Suppressor macrophage (primary cell): ENCODE results near the gene ELP4.
"Not testable (repeated sequence)": the region's sequence is repeated elsewhere in the genome, so short reads cannot be mapped to it uniquely, and the experiment has no call there.

Experiments
- DNase-seq, 4 experiments: peaks; one replicate each; pipeline ENCODE4 v3.0.0-alpha.2; 2020 to 2022
- total RNA-seq, 17 experiments: gene quantifications; one replicate each; lab custom pipeline; 2026; ENCODE audit warnings: mixed read lengths in 6 of 17, inconsistent platforms in 3 of 17; lab: John Stamatoyannopoulos, UW

ELP4 gene, protein sequence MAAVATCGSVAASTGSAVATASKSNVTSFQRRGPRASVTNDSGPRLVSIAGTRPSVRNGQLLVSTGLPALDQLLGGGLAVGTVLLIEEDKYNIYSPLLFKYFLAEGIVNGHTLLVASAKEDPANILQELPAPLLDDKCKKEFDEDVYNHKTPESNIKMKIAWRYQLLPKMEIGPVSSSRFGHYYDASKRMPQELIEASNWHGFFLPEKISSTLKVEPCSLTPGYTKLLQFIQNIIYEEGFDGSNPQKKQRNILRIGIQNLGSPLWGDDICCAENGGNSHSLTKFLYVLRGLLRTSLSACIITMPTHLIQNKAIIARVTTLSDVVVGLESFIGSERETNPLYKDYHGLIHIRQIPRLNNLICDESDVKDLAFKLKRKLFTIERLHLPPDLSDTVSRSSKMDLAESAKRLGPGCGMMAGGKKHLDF
- 8.6 to 41.8 (median 25.7) reads per million in 17 experiments for total RNA-seq

DNA sequence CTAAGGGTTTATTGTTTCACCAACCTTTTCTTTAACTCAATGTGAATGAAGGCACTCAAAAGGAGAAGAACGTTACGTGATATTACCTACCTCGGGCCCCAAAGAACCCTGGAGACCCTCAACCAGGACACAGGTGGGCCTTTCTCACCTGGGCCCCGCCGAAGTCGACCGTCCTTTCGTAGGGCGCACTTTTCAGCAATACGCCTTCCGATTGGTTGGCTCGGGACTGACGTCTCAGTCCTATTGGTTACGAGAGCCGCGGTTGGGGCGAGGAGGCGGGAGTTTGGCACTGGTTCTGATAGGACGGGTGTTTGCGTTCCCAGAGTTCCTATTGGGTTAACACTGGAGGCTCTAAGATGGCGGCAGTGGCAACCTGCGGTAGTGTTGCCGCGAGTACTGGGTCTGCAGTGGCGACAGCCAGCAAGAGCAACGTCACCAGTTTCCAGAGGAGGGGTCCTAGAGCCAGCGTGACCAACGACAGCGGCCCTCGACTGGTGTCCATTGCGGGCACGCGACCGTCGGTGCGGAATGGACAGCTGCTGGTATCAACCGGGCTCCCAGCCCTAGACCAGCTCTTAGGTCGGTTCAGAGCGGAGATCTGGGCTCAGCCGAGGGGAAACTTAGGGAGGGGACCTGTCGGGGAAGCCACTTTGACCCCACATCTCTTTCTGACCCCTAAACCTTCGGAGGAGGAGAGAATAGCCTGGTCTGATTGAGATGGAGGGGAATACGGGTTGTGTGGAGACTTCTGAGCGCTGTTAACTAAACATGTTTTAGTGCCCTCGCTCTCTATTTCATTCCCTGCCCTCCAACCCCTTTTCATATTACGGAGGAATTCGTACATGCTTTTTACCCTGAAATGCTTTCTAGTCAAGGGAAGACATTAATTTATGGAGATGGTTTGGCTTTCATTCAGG lies at the start of gene ELP4, which contains the start of gene IMMP1L:
TSS of gene ELP4 (plus strand) at position 339 of the 917 bp plus-strand sequence. CDS start at position 357, 18 bp downstream.
TSS of gene IMMP1L (minus strand) at position 194 of the 917 bp plus-strand sequence. CDS start 46,346 bp downstream, outside the sequence.
- peak; percentile 95 to 97 (median 97) for DNase-seq

DNA sequence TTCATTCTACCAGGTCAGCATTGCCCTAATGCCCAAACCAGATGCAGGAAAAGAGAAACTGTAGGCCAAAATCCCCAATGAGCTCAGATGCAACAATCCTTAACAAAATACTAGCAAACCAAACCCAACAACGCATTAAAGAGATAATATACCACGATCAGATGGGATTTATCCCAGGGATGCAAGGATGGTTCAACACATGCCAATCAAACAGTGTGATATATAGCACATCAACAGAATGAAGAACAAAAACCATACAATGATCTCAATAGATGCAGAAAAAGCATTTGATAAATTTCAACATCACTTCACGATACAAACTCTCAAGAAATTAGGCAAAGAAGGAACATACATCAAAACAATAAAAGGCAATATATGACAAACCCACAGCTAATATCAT lies 45.1 kb upstream of the ELP4 start:
- no peak for DNase-seq

DNA sequence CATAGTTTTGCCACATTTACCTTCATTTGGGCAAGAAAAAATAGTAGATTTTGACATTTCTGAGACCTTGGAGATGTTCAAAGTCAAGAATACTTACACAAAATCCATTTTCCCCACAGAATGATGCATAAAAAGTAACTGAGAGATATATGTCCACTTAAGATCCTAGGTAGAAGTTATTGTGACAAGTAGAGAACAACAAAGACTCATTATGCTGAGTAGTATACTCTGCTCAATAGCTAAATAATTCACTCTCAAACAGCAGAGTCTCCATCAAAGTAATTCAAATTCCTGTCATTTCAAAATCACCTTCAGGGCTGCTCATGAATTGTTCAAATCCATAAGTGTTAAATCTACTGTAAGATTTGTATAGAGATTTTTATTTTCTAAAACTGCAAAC lies 35.5 kb upstream of the ELP4 start:
- DNase-seq, result no peak

DNA sequence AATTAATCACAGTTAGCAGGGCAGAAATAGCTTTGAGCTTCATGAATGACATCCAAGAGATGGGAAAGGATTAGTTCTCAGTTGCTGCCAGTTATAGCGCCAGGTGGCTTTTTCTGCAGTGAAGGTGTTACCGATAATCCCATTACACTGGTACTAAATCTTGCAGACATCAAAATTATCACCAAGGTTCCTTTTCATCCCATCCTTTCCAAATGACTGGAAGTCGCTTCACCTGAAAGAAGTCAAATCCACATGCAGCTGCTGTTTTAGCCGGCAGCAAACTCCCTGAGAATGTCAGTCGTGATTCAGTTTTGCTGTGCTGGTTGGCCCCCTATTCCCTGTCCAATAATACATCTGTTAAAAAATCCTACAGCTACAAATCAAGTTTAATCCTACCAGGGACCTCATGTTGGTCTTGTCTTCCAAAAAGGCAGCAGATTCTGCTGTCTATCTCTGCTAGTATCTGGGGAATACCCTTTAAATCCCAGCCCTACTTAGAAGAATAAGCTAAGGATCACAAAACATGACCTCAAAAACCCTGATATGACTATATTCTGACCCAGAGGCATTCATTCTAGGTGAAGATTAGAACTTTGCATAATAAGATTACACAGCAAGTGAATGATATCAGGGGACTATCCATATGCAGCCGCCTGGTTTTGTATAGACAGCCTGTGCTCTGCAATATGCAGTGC lies 31.9 kb upstream of the ELP4 start:
- DNase-seq, result no peak

DNA sequence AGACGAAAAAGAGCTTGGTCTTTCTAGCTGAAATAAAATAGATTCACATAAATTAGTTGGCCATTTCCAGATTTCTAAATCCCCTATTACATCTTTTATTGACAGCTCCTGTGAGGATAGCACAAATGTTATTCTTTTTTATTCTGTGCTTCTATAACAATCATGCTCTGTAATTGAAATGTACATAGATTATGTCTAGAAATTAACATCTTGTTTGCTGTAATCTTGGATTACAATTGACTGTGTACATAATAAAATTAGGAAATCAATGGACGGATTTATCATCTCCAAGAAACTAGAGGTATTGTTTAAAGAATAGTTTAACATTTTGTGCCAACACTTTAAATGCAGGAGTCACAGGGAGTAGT lies 31.4 kb upstream of the ELP4 start:
- DNase-seq, result no peak

DNA sequence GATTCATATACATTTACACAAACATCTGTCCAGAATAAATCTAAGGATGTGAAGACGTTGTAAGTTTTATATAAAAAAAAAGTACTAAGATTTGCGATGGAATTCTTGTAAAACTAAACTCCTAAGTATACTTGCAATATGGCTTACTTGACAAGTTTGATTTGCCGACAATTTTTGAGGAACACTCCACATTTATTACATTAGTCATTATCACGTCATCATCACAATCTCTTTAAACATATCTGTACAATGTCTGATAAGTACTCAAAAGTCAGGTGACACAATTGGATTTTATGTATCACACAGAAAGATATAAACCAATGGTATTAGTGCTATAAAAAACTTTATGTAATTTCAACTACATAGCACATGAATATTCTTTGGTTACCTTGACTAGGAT lies 30.5 kb upstream of the ELP4 start:
- no peak for DNase-seq

DNA sequence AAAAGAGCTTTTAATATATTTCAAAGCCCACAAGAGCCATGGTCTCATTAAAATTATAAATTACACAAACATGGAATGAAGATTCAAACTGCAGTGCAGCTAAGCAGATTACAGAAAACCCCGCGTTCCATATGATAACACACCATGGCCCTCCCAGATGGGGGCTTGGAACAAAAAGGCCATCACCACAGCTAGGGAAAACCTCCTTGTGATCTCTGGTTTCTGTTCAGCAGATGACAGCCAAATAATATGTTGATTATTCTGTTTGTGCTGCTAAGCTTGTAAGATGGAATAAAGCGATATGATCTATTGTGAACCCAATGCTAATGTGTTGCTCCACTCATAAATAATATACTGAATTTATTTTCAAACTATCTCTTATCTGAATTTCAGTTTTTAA lies 28.6 kb upstream of the ELP4 start:
- DNase-seq, result no peak

DNA sequence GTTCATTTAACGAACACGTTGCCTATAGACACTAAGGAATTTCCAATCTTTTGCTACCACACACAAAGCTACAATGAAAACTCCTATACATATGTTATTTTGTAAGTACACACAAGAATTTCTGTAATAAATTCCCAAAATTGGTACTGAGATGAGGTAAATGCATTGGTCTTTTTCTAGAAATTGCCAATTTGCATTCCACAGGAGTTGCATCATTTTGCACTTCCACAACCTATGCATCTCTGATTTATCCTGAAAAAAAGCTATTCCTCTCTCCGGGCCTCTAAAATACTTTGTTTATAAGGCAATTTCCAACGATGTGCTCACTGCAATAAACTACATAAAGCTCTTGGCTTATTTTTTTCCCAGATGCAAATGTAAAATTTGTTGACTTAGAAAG lies 25.1 kb upstream of the ELP4 start:
- DNase-seq, result no peak

DNA sequence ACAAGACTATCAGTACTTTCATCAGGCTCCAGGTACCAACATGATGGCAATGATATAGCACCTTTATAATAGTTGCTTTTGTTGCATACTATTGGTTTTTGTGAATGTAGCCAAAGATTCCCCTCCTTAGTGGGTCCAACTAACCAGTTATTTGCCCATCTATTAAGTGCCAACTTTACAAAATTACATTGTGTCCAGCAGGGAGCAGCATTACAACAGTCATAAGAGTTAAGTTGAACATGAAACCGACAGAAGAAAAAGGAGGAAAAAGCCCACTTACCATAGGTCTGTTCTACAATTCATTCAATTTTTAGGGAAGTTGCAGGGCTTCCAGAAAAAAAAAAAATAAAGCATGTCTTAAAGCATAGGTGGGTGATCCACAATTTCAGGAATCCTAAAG lies 21.7 kb upstream of the ELP4 start:
- peak; percentile 18 to 47 (median 29) for DNase-seq

DNA sequence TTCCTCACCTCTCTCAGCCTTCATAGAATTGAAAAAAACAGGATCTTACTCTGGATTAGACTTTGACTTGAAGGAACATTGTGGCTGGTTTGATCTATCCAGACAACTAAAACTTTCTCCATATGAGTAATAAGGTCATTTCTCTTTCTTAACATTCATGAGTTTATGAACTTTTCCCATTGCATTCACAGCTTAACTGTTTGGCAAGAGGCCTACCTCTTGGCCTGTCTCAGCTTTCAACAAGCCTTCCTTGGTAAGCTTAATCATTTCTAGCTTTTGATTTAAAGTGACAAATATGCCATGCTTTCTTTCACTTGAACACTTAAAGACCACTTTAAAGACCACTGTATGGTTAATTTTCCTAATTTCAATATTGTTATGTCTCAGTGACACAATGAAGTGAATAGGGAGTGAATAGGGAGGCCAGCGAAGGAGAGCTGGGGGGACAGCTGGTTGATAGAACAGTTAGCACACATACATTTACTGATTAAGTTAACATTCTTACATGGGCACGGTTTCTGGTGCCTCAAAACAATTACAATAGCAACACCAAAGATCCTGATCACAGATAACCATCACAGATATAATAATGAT lies 17.1 kb upstream of the ELP4 start:
- DNase-seq, result no peak

DNA sequence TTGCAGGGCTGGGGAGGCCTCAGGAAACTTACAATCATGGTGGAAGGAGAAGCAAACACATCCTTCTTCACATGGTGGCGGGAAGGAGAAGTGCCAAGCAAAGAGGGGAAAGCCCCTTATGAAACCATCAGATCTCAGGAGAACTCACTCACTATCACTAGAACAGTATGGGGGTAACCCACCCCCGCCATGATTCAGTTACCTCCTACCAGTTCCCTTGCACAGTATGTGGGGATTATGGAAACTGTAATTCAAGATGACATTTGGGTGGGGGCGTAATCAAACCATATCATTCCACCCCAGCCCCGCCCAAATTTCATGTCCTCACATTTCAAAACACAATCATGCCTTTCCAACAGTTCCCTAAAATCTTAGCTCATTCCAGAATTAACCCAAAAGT lies 16.3 kb upstream of the ELP4 start:
- no peak for DNase-seq

DNA sequence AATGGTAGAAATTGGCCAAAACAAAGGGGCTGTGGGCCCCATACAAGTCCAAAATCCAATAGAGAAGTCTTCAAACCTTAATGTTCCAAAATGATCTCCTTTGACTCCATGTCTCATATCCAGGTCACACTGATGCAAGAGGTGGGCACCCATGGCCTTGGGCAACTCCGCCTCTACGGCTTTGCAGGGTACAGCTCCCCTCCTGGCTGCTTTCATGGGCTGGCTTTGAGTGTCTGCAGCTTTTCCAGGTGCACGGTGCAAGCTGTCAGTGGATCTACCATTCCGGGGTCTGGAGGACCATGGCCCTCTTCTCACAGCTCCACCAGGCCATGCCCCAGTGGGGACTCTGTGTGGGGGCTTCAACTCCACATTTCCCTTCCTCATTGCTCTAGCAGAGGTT lies 15.8 kb upstream of the ELP4 start:
- not testable (repeated sequence) for DNase-seq

DNA sequence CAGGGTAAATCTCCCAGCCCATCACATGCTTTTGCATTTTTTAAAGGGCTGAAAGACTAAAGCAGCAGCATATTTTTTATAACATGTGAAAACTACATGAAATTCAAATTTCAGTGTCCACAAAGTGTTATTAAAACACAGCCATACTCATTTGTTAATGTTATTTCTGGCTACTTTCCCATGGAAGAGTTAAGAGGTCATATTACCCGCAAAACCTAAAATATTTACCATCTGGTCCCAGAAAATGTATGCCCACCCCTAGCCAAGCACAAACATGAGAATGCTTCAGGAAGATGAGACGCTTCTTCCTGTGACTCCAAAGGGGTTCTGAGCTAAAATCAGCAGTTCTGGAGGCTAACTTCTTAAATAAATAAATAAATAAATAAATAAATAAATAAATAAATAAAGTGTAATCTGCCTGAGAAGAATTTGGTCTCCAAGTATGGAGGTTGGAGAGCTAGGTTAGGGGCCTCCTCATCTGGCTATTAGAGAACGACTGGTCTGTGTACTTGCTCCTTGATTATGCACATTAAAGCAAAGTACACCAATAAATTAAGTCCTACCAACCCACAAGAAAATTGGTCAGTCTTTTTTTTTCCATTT lies 9.9 kb upstream of the ELP4 start:
- DNase-seq, result no peak

DNA sequence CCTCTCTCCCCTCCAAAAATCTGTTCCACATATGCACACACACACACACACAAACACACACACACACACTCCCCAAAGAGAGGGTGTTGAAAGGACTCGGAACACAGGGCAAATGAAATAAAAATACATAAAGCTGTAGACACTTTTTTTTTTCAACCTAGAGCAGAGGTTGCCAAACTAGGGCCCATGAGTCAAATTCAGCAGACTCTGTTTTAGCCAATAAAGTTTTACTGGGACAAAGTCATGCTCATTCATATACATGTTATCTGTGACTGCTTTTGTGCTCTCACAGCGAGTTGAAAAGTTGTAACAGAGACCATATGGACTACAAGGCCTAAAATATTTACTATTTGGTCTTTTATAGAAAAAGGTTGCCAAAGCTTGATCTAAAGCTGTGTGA lies 9.0 kb upstream of the ELP4 start:
- no peak for DNase-seq

DNA sequence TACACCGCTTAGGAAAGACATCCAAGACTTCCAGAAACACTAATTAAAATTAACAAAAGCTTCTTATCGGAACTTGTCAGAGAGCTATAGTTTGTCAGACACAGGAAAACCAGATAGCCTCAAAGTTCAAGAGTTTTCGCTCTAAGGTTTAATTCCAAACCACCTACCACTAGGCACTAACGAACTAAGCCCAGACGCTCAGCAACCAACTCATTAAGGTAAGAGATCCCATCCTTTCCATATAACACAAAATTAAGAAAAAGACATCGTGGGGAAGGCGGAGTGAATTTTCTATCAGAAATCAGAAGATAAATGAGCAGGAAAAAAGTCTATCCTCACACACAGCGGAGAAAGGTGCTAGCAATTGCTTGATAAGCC lies 527 bp upstream of the ELP4 start:
- DNase-seq, result peak in 2 of 4 experiments; percentile 2 to 21

DNA sequence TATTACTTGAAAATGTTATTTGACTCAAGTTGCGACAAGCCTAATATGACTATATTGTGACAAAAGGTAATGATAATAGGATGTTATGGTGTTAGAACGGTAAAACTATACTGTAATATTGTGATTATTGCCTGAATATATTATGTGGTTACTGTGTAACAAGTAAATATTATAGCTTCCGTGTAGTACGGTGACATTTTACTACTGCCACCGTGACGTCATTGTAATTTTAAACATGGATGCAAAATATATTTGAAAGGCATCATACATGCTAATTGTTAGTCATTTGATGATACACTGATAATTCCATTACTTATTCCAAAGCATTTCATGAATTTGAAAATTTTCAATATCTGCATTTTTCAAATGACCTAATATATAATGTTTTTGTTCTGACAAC lies 2.5 kb downstream of the ELP4 start:
- DNase-seq, result no peak

DNA sequence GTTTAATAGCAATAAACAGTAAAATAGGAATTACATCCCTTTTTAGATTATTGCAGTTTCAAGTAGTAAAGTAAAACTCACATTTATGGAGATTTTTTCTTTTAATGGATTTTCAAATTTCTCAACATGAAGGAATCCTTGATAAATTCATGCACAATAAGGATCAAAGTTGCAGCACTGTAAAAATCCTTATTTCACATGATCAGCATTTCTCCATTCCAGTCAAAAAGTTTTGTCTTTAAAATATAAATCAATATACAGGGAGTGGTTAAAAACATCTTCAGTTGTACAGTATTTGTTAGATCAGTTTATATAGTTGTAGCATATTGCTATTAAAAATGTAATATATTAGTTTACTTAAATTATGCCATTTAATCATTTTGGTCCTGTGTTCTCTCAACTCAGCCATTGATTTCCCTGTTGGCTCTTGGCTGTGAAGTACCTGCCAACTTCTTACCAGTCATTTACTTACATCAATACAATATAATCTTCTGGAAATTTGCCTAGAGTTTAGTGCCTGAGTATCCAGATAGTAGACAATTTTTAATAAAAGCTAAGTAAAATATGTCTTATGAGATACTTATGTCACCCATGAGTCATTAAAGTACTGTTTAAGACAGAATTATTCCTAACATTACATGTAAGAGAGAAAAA lies 12.1 kb downstream of the ELP4 start:
- no peak for DNase-seq

DNA sequence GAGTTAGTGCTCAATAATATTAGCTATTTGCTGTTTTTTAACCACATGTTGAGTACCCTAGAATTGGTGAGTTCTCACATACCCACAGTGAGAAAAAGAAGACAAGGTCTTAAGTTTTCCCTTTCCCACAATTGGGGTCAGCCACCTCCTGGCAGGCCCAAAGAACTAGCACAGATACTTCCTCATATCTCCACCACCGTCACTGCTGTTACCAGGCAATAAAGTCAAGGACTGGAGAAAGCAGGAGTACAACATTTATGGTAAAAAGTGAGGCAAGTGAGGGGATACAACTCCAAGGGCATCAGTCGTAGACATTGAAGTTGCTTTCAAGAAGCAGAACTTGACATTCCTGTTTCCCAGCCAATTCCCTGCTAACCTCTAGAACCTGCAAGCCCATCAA lies 19.6 kb downstream of the ELP4 start:
- DNase-seq, result no peak

DNA sequence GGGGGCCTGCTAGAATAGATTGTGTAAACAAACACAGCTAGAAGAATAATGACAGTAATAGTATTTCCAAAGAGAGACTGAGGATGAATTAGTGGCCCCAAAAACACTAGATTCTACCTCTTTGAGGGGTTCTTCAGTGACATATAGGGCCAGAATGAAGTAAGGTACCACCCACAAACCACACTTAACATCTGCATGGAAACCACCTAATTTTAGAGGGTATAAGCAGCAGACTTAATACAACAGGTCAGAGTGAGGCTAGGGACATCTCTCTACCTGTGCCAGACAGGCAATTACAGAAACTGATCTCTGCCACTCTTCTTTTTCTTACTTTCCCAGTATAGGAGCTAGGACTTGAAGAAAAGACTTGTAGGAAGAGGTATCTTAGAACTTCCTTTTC lies 20.1 kb downstream of the ELP4 start:
- DNase-seq, result no peak

DNA sequence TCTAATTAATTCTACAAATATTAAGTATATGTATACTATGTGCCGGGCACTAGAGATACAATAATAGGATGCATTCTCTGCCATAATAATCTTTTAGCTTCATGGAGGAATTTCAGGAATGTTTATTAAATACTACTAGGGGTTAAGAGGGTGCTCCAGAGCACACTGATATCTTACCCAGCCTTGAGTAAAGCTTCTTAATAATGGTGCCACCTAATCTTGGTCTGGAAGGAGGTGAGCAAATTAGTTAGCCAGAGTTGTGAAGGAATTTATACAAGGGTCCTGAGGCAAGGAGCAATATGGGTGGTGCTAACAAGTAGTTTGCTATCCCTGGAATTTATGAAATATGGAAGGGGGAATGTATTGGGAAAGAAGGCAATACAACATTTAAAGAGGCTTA lies 21.7 kb downstream of the ELP4 start:
- no peak for DNase-seq

DNA sequence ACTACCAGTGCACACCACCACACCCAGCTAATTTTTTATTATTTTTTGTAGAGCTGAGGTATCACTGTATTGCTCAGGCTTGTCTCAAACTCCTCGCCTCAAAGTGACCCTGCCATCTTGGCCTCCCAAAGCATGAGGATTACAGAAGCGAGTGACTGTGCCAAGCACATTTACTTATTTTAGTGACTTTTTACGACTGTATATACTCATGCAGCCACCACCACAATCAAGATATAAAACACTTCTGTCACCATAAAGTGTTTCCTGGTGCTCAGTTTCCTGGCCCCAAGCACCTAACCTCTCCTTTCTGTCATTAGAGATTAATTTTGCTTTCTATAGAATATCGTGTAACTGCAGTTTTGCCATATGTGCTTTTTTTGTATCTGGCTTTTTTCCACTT lies 25.9 kb downstream of the ELP4 start:
- no peak for DNase-seq

DNA sequence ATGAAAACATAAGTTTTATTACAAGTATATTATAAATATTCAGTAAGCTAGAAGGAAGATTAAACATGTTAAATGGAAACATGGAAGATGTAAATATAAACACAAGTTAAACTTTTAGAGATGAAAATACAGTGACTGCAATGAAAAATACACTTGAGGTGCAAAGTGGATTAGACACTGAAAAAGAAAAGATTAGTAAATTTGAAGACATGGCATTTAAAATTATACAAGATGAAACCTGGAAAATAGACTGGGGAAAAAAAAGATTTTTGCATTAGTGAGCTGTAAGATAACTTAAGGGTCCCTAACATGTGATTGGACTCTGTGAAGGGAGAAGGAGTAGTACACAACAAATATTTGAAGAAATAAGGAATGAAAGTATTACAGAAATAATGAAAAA lies 33.3 kb downstream of the ELP4 start:
- no peak for DNase-seq
